Activated T-cell treated with anti-CD3 and anti-CD28 coated beads, Interleukin-2, amount 50 U/mL, for 4 hours (primary cell): ENCODE results near the gene CACHD1. TPM values are rescaled to one million over a fixed set of nuclear protein-coding genes. Genes with fewer than 3 reads are reported as not detected.

Source experiments
- ATAC-seq, 2 donors: fragments of 200-7000 bp; cut with Tn5 transposase; one replicate each; pipeline ENCODE4 v1.10.0; 2021
- DNase-seq: peaks from one replicate; pipeline ENCODE4 v3.0.0-alpha.2; 2020
- H3K27me3 Mint-ChIP-seq: one replicate; pipeline ENCODE4 v1.8.0; 2021; ENCODE audit warnings: low read depth, mixed read lengths
- H3K36me3 Mint-ChIP-seq: one replicate; pipeline ENCODE4 v1.8.0; 2022; ENCODE audit warnings: mixed read lengths; ENCODE audit not compliant: insufficient read depth
- H3K4me1 Mint-ChIP-seq: one replicate; pipeline ENCODE4 v1.8.0; 2021; ENCODE audit warnings: low read depth, mixed read lengths
- H3K4me3 Mint-ChIP-seq: one replicate; pipeline ENCODE4 v1.8.0; 2021; ENCODE audit warnings: mild to moderate bottlenecking, moderate library complexity, mixed read lengths
- H3K9me3 Mint-ChIP-seq: one replicate; pipeline ENCODE4 v1.8.0; 2021; ENCODE audit warnings: mixed read lengths
- total RNA-seq, 3 donors: library from RNA; stranded (reverse); gene quantifications; one replicate each; pipeline ENCODE4 v1.2.1, GENCODE V29; 2021

The CACHD1 gene
- total RNA-seq, 3 donors from 2014 or later = 0.84 to 2.3 (median 2.0) TPM

GRCh38 chr1:64550510-64550909, 80.6 kb downstream of the CACHD1 start:
- Mint-ChIP-seq H3K9me3 (no peaks in the 10 kb centered on the region), H3K4me1 (peaks cover 22% of the 10 kb centered on the region)

GRCh38 chr1:64550946-64551605, 81.1 kb downstream of the CACHD1 start:
- H3K36me3 Mint-ChIP-seq = no peaks in the 10 kb centered on the region
- ATAC-seq (no peak), DNase-seq (no peak)
- H3K27me3 Mint-ChIP-seq = peaks cover 4% of the 10 kb centered on the region
- H3K9me3 Mint-ChIP-seq = no peaks in the 10 kb centered on the region
- no peak overlapping the region for H3K4me3 Mint-ChIP-seq
- peaks cover 20% of the 10 kb centered on the region for H3K4me1 Mint-ChIP-seq

More at GRCh38 chr1:64550510-64550909, 80.6 kb downstream of the CACHD1 start:
- DNase-seq = no peak
- peaks cover 2% of the 10 kb centered on the region for H3K27me3 Mint-ChIP-seq
- no peak overlapping the region for H3K4me3 Mint-ChIP-seq
- H3K36me3 Mint-ChIP-seq = no peaks in the 10 kb centered on the region
- peak; percentile 81 to 96 for ATAC-seq

GRCh38 chr1:64553285-64553684, 83.4 kb downstream of the CACHD1 start:
- ATAC-seq (no peak), DNase-seq (no peak)
- no peaks in the 10 kb centered on the region for H3K36me3 Mint-ChIP-seq
- H3K9me3 Mint-ChIP-seq = no peaks in the 10 kb centered on the region
- H3K27me3 Mint-ChIP-seq = peaks cover 4% of the 10 kb centered on the region
- peaks cover 19% of the 10 kb centered on the region for H3K4me1 Mint-ChIP-seq
- H3K4me3 Mint-ChIP-seq = no peak overlapping the region

GRCh38 chr1:64555947-64556346, 86.0 kb downstream of the CACHD1 start:
- Mint-ChIP-seq H3K4me1 (peaks cover 8% of the 10 kb centered on the region), H3K4me3 (no peak overlapping the region), H3K27me3 (peaks cover 7% of the 10 kb centered on the region), H3K36me3 (no peaks in the 10 kb centered on the region), H3K9me3 (no peaks in the 10 kb centered on the region)
- DNase-seq (no peak), ATAC-seq (no peak)

- Mint-ChIP-seq H3K36me3 (no peaks in the 10 kb centered on the region), H3K9me3 (no peaks in the 10 kb centered on the region), H3K27me3 (peaks cover 11% of the 10 kb centered on the region), H3K4me1 (no peaks in the 10 kb centered on the region), H3K4me3 (no peak overlapping the region)
- DNase-seq (no peak), ATAC-seq (no peak)
Observed at GRCh38 chr1:64561993-64562392, 92.1 kb downstream of the CACHD1 start.

GRCh38 chr1:64563958-64564565, 94.1 kb downstream of the CACHD1 start:
- H3K4me3 Mint-ChIP-seq = no peak overlapping the region
- H3K36me3 Mint-ChIP-seq = no peaks in the 10 kb centered on the region
- no peaks in the 10 kb centered on the region for H3K9me3 Mint-ChIP-seq
- ATAC-seq = no peak
- peaks cover 11% of the 10 kb centered on the region for H3K27me3 Mint-ChIP-seq
- H3K4me1 Mint-ChIP-seq = no peaks in the 10 kb centered on the region
- no peak for DNase-seq

GRCh38 chr1:64564891-64565290, 95.0 kb downstream of the CACHD1 start:
- Mint-ChIP-seq H3K9me3 (no peaks in the 10 kb centered on the region), H3K4me3 (no peak overlapping the region), H3K4me1 (no peaks in the 10 kb centered on the region), H3K27me3 (peaks cover 11% of the 10 kb centered on the region), H3K36me3 (no peaks in the 10 kb centered on the region)
- ATAC-seq (no peak), DNase-seq (no peak)

GRCh38 chr1:64567426-64568170, 97.7 kb downstream of the CACHD1 start:
- Mint-ChIP-seq H3K4me1 (no peaks in the 10 kb centered on the region), H3K4me3 (no peak overlapping the region), H3K9me3 (no peaks in the 10 kb centered on the region), H3K36me3 (no peaks in the 10 kb centered on the region), H3K27me3 (peaks cover 4% of the 10 kb centered on the region)
- ATAC-seq = no peak
- no peak for DNase-seq

GRCh38 chr1:64568171-64568450, 98.2 kb downstream of the CACHD1 start:
- H3K27me3 Mint-ChIP-seq = peaks cover 2% of the 10 kb centered on the region
- no peak overlapping the region for H3K4me3 Mint-ChIP-seq
- DNase-seq = no peak
- H3K9me3 Mint-ChIP-seq = no peaks in the 10 kb centered on the region
- H3K36me3 Mint-ChIP-seq = no peaks in the 10 kb centered on the region
- H3K4me1 Mint-ChIP-seq = no peaks in the 10 kb centered on the region
- ATAC-seq = no peak

- Mint-ChIP-seq H3K36me3 (no peaks in the 10 kb centered on the region), H3K4me1 (no peaks in the 10 kb centered on the region), H3K27me3 (peaks cover 2% of the 10 kb centered on the region), H3K4me3 (no peak overlapping the region), H3K9me3 (no peaks in the 10 kb centered on the region)
- DNase-seq = no peak
- ATAC-seq = no peak
Observed at GRCh38 chr1:64569411-64569810, 99.5 kb downstream of the CACHD1 start.

- Mint-ChIP-seq H3K36me3 (no peaks in the 10 kb centered on the region), H3K4me3 (no peak overlapping the region), H3K9me3 (no peaks in the 10 kb centered on the region), H3K4me1 (no peaks in the 10 kb centered on the region), H3K27me3 (peaks cover 2% of the 10 kb centered on the region)
- DNase-seq (no peak), ATAC-seq (no peak)
Observed at GRCh38 chr1:64570267-64570855, 100.4 kb downstream of the CACHD1 start.

- DNase-seq (no peak), ATAC-seq (no peak)
- H3K4me3 Mint-ChIP-seq = no peak overlapping the region
- no peaks in the 10 kb centered on the region for H3K27me3 Mint-ChIP-seq
- H3K36me3 Mint-ChIP-seq = no peaks in the 10 kb centered on the region
- no peaks in the 10 kb centered on the region for H3K4me1 Mint-ChIP-seq
- no peaks in the 10 kb centered on the region for H3K9me3 Mint-ChIP-seq
Observed at GRCh38 chr1:64572222-64572900, 102.4 kb downstream of the CACHD1 start.

- H3K9me3 Mint-ChIP-seq = no peaks in the 10 kb centered on the region
- no peaks in the 10 kb centered on the region for H3K36me3 Mint-ChIP-seq
- DNase-seq (no peak), ATAC-seq (no peak)
- no peaks in the 10 kb centered on the region for H3K27me3 Mint-ChIP-seq
- H3K4me1 Mint-ChIP-seq = no peaks in the 10 kb centered on the region
- H3K4me3 Mint-ChIP-seq = no peak overlapping the region
Observed at GRCh38 chr1:64574301-64574700, 104.4 kb downstream of the CACHD1 start.

GRCh38 chr1:64575881-64576676, 106.2 kb downstream of the CACHD1 start:
- DNase-seq = no peak
- no peak for ATAC-seq
- H3K36me3 Mint-ChIP-seq = no peaks in the 10 kb centered on the region
- no peaks in the 10 kb centered on the region for H3K27me3 Mint-ChIP-seq
- no peak overlapping the region for H3K4me3 Mint-ChIP-seq
- no peaks in the 10 kb centered on the region for H3K4me1 Mint-ChIP-seq
- H3K9me3 Mint-ChIP-seq = no peaks in the 10 kb centered on the region
